GM18511 (cell line): ENCODE data around the gene NME9.

ENCODE experiments used
- ATAC-seq: cut with Tn5 transposase; IDR thresholded peaks from one replicate; pipeline ENCODE4 v1.9.1; 2021; ENCODE audit warnings: mild to moderate bottlenecking, moderate library complexity; ENCODE audit not compliant: unreplicated experiment

The NME9 gene

DNA sequence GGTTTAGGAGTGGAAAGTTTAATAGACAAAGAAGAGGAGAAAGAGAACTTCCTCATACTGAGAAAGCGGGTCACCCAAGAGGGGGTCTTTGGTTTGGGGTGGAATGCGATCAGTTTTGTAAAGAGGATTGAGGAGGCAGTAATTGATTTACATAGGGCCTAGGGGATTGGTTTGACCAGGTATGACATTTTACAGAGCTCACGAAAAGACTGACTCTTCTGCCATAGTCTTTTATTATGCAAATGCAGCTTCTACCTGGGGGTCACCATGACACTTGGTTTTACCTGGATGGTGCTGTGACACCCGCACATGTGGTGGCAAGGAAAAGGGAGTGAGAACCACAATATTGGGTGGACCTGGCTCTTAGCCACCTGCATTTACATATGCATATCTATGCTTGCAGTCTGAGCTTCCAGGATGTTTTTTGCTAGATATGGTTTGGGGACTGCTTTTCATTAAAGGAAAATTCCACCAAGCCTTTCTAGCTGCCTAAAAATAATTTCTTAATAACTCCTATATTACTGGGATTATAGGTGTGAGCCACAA is 6.9 kb upstream of the NME9 start:
- no peak for ATAC-seq

DNA sequence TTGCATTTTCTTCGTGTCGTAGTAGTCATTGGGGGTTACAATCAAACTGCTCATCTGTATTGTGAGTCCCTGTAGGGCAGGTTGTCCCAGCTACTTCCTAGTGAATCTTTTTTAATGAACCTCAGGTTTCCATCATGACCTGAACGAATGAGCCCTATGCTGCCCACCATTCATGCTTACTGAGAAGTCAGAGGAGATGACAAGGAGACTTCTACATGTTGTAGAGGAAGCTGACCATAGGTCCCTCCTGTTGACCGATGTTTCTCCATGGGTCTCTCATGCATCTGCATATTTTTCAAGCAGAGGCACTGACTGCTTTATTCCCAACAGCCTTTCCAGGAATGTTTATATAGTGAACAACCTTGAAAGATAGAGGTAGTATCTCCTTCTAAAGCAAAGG is 5.0 kb upstream of the NME9 start:
- no peak for ATAC-seq

DNA sequence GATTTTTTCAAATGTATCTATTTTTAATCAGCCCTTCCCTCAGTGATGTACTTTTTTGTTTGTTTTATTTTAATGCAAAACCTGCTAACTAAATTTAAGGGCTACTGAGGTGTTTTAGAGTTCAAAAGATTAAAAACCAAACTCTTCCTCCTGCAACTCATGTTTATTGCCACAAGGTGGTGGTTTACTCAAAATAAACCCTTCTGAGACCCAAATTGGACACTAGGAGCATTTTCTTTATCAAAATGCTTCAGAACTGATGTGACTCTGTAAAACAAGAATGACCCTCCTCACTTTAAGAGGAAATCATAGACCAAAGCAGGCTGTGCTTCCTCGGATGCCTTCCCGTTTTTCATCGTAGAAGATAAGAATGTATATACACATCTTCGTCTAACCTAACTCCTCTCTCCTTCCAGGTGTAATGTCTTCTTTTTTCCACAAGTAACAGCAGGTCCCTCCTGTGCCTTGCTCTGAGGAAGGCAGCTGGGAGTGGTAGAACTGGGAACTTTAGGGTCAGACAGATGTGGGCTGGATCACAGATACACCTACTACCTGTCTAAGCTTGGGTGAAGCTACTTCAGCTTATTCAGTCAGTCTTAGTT is 2.9 kb upstream of the NME9 start:
- no peak for ATAC-seq

DNA sequence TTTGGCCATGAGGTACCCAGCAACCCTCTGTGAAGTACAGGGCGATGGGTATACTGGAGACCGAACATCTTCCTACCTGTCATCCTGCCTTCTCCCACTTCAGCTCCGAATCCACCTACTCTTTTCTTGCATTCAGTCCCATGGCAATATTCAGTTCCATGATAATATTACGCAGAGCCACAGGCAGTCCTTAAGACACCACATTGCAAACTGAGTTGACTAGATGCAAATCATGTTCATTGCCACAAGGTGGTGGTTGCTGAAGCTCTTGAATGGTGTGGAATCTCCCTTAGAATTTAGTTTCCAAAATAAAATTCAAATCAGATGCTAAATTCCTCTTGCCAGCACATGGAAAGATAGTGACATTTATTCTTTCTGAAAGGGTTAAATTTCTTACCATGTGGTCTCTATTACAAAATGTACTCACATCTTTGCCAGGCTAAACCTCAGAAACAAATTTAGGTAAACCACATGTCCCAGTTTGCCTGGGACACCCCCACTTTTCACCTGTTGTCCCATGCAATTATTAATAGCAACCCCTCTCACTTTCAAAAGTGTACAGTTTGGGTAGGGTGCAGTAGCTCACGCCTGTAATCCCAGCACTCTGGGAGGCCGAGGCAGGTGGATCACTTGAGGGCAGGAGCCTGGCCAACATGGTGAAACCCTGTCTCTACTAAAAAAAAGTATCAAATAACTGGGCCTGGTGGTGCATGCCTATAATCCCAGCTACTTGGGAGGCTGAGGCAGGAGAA is 1.7 kb upstream of the NME9 start:
- ATAC-seq, result no peak

DNA sequence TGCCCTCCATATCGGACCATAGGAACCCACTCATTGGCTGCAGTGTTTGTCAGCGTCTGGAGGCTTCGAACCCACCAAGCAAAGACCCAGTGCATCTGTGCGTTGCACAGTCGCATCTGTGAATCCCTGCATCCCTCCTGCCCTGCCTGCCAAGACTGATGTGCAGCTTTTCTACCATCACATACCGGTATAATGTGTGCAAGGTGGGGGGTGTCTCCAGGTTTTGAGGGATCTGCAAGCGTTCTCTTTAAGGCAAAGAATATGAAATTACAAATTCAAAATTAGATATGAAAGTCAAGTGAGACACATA is 288 bp upstream of the NME9 start:
- ATAC-seq, result no peak

- ATAC-seq, result no peak
These were observed 1.3 kb downstream of the NME9 start for GRCh38 chr3:138328341-138328740.

- ATAC-seq, result no peak
These were observed 1.8 kb downstream of the NME9 start for GRCh38 chr3:138327831-138328230.

DNA sequence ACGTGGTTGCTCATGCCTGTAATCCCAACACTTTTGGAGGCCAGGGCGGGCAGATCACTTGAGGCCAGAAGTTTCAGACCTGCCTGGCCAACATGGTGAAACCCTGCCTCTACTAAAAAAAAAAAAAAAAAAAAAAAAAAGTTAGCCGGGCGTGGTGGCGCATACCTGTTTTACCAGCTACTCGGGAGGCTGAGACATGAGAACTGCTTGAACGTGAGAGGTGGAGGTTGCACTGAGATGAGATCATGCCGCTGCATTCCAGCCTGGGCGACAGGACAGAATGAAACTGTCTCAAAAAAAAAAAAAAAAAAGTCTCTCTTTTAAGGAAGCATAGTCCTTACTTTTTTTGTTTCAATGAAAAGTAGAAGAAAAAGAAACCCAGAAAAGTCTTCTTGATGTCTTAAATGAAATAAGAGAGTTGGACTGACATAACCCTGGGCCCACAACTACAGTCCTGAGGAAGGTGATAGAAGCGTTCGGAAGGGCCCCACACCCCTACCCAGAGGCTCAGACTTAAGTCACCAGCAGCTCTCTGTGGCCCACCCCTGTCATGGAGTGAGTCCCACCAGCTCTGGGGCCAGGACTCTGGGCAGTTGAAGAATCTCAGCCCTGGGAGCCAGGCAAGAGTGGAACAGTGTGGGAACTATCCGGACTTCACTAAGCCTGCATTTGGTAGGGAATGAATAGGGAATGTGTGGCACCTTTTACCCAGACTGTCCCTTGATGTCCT is 2.6 kb downstream of the NME9 start:
- no peak for ATAC-seq

DNA sequence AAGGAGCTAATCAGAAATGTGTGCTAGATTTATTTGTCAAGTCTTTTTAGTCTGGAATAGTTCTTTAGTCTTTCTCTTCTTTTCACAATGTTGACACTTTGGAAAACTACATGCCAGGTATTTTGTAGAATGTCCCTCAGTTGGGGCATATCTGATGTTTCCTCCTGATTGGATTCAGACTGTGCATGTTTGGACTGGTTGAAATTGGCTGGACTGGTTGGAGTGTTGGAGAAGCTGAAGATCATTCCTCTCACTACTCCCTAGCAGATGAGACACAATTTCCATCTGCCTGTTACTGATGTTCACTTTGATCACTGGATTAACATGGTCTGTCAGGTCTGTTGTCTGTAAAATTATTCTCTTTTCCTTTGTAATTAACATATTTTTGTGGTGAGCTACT is 3.7 kb downstream of the NME9 start:
- ATAC-seq, result no peak

- ATAC-seq, result no peak
These were observed 5.7 kb downstream of the NME9 start for GRCh38 chr3:138323971-138324370.

GRCh38 chr3:138317687-138318086 is 12.0 kb downstream of the NME9 start:
- ATAC-seq, result no peak

GRCh38 chr3:138314751-138315150 is 14.9 kb downstream of the NME9 start:
- no peak for ATAC-seq

GRCh38 chr3:138310494-138310893 is 19.2 kb downstream of the NME9 start:
- no peak for ATAC-seq

GRCh38 chr3:138308783-138309182 is 20.9 kb downstream of the NME9 start:
- no peak for ATAC-seq

DNA sequence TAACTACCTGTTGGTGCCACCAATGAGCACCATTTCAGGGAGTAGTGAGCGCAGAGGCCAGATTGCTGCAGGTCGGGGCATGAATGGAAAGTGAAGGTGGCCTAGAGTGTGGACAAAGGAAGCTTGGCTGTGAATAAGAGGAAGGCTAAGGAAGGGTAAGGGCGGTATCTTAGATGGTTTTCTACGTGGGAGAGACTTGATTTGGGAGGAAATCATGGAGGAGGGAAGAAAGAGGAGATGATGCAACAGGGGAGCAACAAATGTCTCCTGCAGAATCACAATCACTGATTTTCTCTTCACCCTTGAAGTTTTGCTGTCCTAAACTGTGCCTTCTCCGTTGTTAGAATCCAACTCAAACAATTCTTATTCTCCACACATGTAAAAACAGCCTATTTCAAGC is 21.8 kb downstream of the NME9 start:
- ATAC-seq, result no peak

GRCh38 chr3:138303474-138303873 is 26.2 kb downstream of the NME9 start:
- no peak for ATAC-seq

DNA sequence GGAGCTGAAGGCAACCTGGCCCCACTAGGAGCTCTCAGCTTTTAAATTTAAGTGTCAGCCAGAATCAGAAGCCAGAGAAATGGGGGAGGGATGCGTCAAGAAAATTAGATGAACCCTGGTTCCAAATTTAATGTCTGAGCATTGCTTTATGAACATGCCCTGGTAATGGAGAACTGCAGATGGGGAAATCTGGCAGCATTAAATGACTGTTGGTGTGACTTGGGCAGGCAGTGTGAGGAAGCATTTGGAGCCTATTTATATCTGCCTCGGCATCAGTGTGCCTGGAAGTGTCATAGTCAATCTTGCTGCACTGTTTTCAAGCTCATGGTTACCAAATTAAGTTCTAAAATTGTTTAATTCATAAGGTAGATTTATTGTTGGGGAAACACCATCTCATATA is 29.0 kb downstream of the NME9 start:
- ATAC-seq, result no peak

GRCh38 chr3:138297876-138298275 is 31.8 kb downstream of the NME9 start:
- ATAC-seq, result no peak

GRCh38 chr3:138297059-138297607 is 32.5 kb downstream of the NME9 start:
- ATAC-seq, result no peak

DNA sequence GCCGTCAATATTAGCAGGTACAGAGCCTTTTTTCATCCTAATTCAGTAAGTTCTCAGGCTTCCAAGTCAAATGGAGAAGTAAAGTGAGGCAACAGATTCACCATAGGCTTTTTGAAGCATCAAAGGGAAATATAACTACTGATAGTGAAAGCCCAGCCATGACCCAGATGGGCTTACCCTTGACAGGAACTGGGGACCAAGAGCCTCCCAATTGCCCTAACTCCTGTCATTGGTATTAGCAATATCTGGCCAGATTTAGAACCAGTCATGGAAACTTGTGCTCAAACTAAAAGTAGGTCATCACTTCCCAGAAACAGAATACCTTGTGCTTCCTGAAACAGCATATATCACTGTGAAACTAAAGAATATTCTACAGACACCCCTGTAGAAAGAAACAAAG is 33.0 kb downstream of the NME9 start:
- ATAC-seq, result no peak

DNA sequence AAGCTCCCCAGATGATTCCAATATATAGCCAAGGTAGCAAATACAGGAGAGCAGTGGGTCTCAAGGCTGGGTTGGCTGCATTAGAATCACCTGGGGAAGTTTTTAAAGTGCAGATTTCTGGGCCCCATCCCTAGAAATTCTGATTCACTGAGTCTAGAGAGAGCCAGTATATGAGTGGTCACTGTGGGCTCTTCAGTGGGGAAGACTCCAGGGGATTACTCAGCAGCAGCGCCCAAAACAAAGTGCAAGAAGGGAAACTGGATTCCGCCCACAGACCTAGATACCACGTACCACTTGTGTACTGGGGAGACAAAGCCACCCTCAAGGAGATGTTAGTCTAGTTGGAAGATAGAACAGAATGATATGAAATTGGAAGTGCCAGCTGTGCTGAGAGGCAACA is 40.0 kb downstream of the NME9 start:
- ATAC-seq, result no peak

DNA sequence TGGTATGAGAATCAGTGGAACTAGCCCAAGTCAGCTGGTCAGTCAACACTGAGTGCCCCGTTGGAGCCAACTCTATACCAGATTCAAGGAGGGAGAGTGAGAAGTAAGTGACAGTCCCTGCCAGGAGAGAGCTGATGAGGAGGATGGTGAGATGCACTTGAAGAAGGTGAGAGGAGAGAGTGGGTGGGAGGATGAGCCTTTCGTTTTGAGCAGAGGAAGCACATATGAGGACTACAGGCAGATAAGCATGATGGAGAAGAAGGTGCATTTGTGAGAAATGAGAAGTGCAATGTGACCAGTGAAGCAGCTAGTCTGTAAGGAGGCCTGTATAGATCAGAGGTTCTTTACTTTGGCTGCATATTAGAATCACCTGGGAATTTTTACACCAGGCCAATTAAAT is 40.4 kb downstream of the NME9 start:
- ATAC-seq, result no peak
